Upper lobe of left lung (tissue), 6 donors: Measurements from ENCODE around the gene SYT8. TPM values are rescaled to one million over a fixed set of nuclear protein-coding genes. Genes with fewer than 3 reads are reported as not detected.

Experiments
- ATAC-seq, 2 donors: fragments of 200-7000 bp; cut with Tn5 transposase; one replicate each; pipeline ENCODE4 v1.9.1; 2022; ENCODE audit warnings: mild to moderate bottlenecking in 2 of 2, moderate library complexity in 2 of 2; ENCODE audit not compliant: low FRiP score in 2 of 2
- DNase-seq, 2 donors: peaks; one replicate each; pipeline ENCODE4 v3.0.0-alpha.2; 2019 to 2020
- H3K27ac ChIP-seq, 4 donors: fragments of 200-600 bp; sonication (generic); one replicate each; pipeline ENCODE4 v1.5.1; 2016 to 2019
- H3K27me3 ChIP-seq, 4 donors: fragments of 200-600 bp; sonication (generic); one replicate each; pipeline ENCODE4 v1.5.1; 2017 to 2019
- H3K36me3 ChIP-seq, 4 donors: fragments of 200-600 bp; sonication (generic); one replicate each; pipeline ENCODE4 v1.5.1; 2016 to 2019
- H3K4me1 ChIP-seq, 4 donors: fragments of 200-600 bp; sonication (generic); one replicate each; pipeline ENCODE4 v1.5.1; 2018 to 2019
- H3K4me3 ChIP-seq, 4 donors: fragments of 200-600 bp; sonication (generic); one replicate each; pipeline ENCODE4 v1.5.1; 2017 to 2019; ENCODE audit warnings: mild to moderate bottlenecking in 2 of 4, moderate library complexity in 1 of 4
- H3K9me3 ChIP-seq, 4 donors: fragments of 200-600 bp; sonication (generic); one replicate each; pipeline ENCODE4 v1.5.1; 2018 to 2019
- CTCF ChIP-seq, 6 experiments: fragments of 450-650 bp in 4 of 6; fragments of 200-600 bp in 2 of 6; sonication (generic) in 2 of 6; IDR thresholded peaks; one replicate each; pipeline ENCODE4 v1.5.1; 2016 to 2019; ENCODE audit warnings: antibody characterized with exemption in 6 of 6
- EP300 ChIP-seq, 4 donors: sonication (generic); formaldehyde crosslinking; IDR thresholded peaks; one replicate each; pipeline ENCODE4 v1.5.1; 2017; ENCODE audit warnings: antibody characterized with exemption in 4 of 4, control low read depth in 2 of 4
- POLR2A ChIP-seq, 4 donors: fragments of 450-650 bp; IDR thresholded peaks; one replicate each; pipeline ENCODE4 v1.5.1; 2016 to 2017; ENCODE audit warnings: antibody characterized with exemption in 4 of 4, mild to moderate bottlenecking in 2 of 4
- POLR2AphosphoS5 ChIP-seq, 2 donors: sonication (generic); formaldehyde crosslinking; IDR thresholded peaks; one replicate each; pipeline ENCODE4 v1.5.1; 2017; ENCODE audit warnings: antibody characterized with exemption in 2 of 2
- WGBS, 2 donors: methylation state at CpG; one replicate each; pipeline ENCODE4 v1.1.5; 2017 to 2018; 5-methylcytosine and 5-hydroxymethylcytosine counted together
- total RNA-seq, 6 donors: library from RNA; depleted of rRNA in 4 of 6; stranded (reverse); fragments of >200 nt in 4 of 6; gene quantifications; one replicate each; pipeline versions ENCODE4 v1.1.0 to v1.2.1, GENCODE V29; 2016 to 2021
- donor health status: DM: no; HTN: no; CAD: no; lungs with moderate emphysema.
- donor health status: DM: no; HTN: yes; CAD: no; lungs with severe emphysema.

Gene SYT8
- total RNA-seq, 6 donors from 2014 or later = 7.4 to 31.3 (median 22.9) TPM

DNA sequence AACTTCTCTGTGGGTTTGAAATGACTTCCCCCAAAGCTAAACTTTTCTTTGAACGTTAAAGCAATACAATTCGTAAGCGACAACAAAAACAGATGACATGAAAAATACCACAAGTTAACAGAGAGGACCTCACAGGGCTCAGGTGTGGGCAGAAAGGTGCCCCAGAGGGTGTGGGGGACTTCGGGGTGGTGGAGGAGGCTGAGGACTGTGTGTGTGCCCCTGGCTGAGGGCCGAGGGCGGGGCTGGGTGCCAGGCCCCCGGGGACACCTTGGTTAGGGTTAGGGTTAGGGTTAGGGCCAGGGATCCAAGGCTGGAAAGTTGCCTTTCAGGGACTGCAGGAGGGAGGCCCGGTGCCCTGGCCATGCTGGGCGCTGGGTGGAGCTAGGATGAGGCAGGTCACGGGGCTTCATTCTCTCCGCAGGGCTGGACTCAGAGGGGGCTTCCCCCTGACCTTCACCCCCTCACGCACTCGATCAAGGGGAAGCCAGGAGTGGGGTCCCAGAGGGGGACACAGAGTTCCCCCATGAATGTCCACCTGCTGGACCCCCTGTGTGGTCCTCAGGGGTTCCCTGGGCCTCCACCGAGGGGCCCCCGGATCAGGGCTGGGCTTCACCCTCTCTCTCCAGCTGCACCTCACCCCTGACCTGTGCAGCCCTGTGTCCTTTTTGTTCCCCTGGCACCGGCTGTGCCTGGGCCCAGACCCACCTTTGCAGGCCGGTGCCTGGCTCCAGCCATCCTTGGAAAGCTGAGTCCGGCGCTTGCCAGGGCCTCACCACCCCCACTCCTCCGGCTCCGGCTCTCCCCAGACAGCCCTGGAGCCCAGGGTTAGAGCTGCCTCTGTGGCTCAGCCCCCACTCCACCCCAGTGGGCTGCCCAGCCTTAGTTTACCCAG lies 11.0 kb downstream of the SYT8 start:
- TF ChIP-seq POLR2A (IDR thresholded peaks at IDR 0.05) = no peak
- no peak for TF ChIP-seq EP300 (IDR thresholded peaks at IDR 0.05)
- H3K27ac ChIP-seq = peak overlapping the region in 3 of 4 donors; percentile 55 to 85 (median 84)
- WGBS, 2 donors = 77 to 83% methylated on average over 13 to 21 of the region's 21 CpGs
- H3K4me1 ChIP-seq = peaks cover 19 to 34% (median 27%) of the 10 kb centered on the region in 4 donors
- DNase-seq (peak in 1 of 2 donors; percentile 71), ATAC-seq (no peak)
- H3K9me3 ChIP-seq = no peaks in the 10 kb centered on the region
- no peak overlapping the region for H3K4me3 ChIP-seq
- H3K27me3 ChIP-seq = no peaks in the 10 kb centered on the region
- H3K36me3 ChIP-seq = no peaks in the 10 kb centered on the region

GRCh38 chr11:1846453-1846932 lies 11.7 kb downstream of the SYT8 start:
- TF ChIP-seq POLR2AphosphoS5 (IDR thresholded peaks at IDR 0.05) (no peak), EP300 (IDR thresholded peaks at IDR 0.05) (no peak), POLR2A (IDR thresholded peaks at IDR 0.05) (no peak), CTCF (IDR thresholded peaks at IDR 0.05) (no peak)
- Histone ChIP-seq H3K27ac (no peak overlapping the region), H3K27me3 (no peaks in the 10 kb centered on the region), H3K4me1 (peaks cover 24 to 38% (median 28%) of the 10 kb centered on the region in 4 donors), H3K4me3 (no peak overlapping the region), H3K9me3 (no peaks in the 10 kb centered on the region), H3K36me3 (no peaks in the 10 kb centered on the region)
- DNase-seq (peak in 1 of 2 donors; percentile 64), ATAC-seq (no peak)
- 94 to 96% methylated on average over 8 to 9 of the region's 9 CpGs for WGBS, 2 donors

DNA sequence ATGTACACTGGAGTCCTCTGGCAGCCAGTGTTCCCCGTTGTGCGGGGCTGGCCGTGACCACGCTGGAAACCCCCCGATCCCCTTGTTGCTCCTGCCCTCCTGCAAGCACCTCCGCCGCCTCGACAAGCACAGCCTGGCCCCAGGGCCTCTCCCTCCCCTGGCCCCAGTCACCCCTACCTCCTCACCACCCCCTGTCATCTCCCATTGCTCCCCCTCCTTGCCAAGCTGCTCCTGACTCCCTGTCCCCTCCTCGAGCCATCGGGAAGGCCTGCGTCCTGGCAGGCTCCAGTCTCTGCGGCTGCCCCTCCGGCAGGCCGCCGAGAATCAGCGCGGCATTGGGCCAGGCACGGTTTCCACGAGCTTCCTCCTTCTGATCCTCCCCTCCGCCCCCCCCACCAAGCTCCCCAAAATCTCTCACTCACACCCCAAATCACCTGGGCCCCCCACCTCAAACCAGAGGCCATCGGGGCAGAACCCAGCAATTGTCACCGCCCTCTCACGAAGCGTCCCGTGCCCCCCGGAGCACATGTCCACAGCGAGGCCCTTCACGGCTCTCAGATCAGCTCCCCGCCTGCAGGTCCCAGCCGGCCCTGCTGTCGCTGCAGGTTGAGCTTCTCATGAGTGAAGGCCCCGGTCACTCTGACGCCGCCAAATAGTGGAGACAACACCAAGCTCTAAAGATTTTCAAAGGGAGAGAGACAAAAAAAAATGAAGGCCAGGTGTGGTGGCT lies 12.4 kb downstream of the SYT8 start:
- no peaks in the 10 kb centered on the region for H3K9me3 ChIP-seq
- TF ChIP-seq CTCF (IDR thresholded peaks at IDR 0.05) (no peak), POLR2AphosphoS5 (IDR thresholded peaks at IDR 0.05) (no peak), EP300 (IDR thresholded peaks at IDR 0.05) (no peak), POLR2A (IDR thresholded peaks at IDR 0.05) (no peak)
- peak in 1 of 2 donors; percentile 70 for DNase-seq

DNA sequence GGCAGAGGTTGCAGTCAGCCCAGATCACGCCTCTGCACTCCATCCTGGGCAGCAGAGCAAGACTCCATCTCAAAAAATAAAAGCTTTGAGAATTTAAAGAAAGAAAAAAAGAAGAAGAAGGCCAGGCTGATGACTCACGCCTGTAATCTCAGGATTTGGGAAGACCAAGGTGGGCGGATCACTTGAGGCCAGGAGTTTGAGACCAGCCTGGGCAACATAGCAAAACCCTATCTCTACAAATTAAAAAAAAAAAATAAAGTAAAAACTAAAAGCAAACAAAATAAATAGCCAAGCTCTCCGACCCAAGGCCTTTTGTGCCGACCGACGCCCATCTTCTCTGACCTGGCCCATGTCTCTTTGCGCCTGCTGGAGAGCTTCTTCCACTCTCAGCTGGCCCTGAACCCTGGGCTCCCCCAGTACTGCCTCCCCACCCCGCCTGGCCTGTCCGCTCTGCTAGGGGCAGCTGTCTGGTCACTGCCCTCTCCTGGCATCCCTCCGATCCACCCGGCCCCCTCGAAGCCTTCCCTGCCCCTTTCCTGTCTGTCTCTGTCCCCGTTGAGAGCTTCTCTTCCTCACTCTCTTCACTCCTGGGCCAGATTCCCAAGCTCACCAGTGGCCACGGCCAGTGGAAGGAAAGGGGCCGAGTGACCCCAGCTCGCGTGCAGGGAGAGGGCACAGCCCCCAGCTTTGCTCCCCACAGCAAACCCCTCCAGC lies 13.3 kb downstream of the SYT8 start:
- ATAC-seq (no peak), DNase-seq (peak in 1 of 2 donors; percentile 49)
- no peak for TF ChIP-seq POLR2A (IDR thresholded peaks at IDR 0.05)
- TF ChIP-seq CTCF (IDR thresholded peaks at IDR 0.05) = no peak
- TF ChIP-seq POLR2AphosphoS5 (IDR thresholded peaks at IDR 0.05) = no peak
- no peak for TF ChIP-seq EP300 (IDR thresholded peaks at IDR 0.05)
- no peaks in the 10 kb centered on the region for H3K36me3 ChIP-seq
- H3K4me3 ChIP-seq = no peak overlapping the region
- 89 to 92% methylated on average over 18 of the region's 18 CpGs for WGBS, 2 donors
- H3K4me1 ChIP-seq = peaks cover 28 to 49% (median 38%) of the 10 kb centered on the region in 4 donors
- peak overlapping the region in 1 of 4 donors; percentile 18 for H3K27ac ChIP-seq
- no peaks in the 10 kb centered on the region for H3K9me3 ChIP-seq
- no peaks in the 10 kb centered on the region for H3K27me3 ChIP-seq

More for the DNA sequence above, 12.4 kb downstream of the SYT8 start:
- no peak overlapping the region for H3K27ac ChIP-seq
- H3K4me3 ChIP-seq = no peak overlapping the region
- ATAC-seq = no peak
- 92 to 94% methylated on average over 34 of the region's 34 CpGs for WGBS, 2 donors
- H3K36me3 ChIP-seq = no peaks in the 10 kb centered on the region
- no peaks in the 10 kb centered on the region for H3K27me3 ChIP-seq
- H3K4me1 ChIP-seq = peaks cover 28 to 44% (median 34%) of the 10 kb centered on the region in 4 donors
